HEK293 (cell line): Measurements from ENCODE around the gene GFOD1.

Experiments used
- CTCF ChIP-seq: fragments of 450-650 bp; formaldehyde crosslinking; IDR thresholded peaks from 2 replicates; pipeline ENCODE4 v1.5.1; 2016; ENCODE audit warnings: missing biosample characterization, missing genetic modification characterization
- ELK4 ChIP-seq: IDR thresholded peaks from 2 replicates; pipeline ENCODE4 v1.6.1; 2011; ENCODE audit warnings: mild to moderate bottlenecking, low read depth, low read length, borderline replicate concordance
- PATZ1 ChIP-seq: fragments of 450-650 bp; formaldehyde crosslinking; IDR thresholded peaks from 2 replicates; pipeline ENCODE4 v1.5.1; 2016; ENCODE audit warnings: missing biosample characterization, missing genetic modification characterization
- PRDM2 ChIP-seq: fragments of 450-650 bp; formaldehyde crosslinking; IDR thresholded peaks from 2 replicates; pipeline ENCODE4 v1.5.1; 2016; ENCODE audit warnings: missing biosample characterization, missing genetic modification characterization, borderline replicate concordance
- REPIN1 ChIP-seq: fragments of 450-650 bp; formaldehyde crosslinking; IDR thresholded peaks from 2 replicates; pipeline ENCODE4 v1.5.1; 2017; ENCODE audit warnings: missing biosample characterization, missing genetic modification characterization, low read depth
- SETDB1 ChIP-seq: IDR thresholded peaks from one replicate; pipeline ENCODE4 v1.6.1; 2017; ENCODE audit warnings: mild to moderate bottlenecking, low read length, moderate library complexity, mixed read lengths; ENCODE audit not compliant: insufficient read length
- SP2 ChIP-seq: fragments of 450-650 bp; formaldehyde crosslinking; IDR thresholded peaks from 2 replicates; pipeline ENCODE4 v1.5.1; 2016; ENCODE audit warnings: missing biosample characterization, missing genetic modification characterization
- ZNF623 ChIP-seq: fragments of 450-650 bp; formaldehyde crosslinking; IDR thresholded peaks from 2 replicates; pipeline ENCODE4 v1.5.1; 2016; ENCODE audit warnings: missing biosample characterization, missing genetic modification characterization
- ZNF677 ChIP-seq: fragments of 450-650 bp; IDR thresholded peaks from 2 replicates; pipeline ENCODE4 v1.5.0; 2018; ENCODE audit warnings: missing biosample characterization, mild to moderate bottlenecking, missing genetic modification characterization, moderate library complexity
- ZNF76 ChIP-seq: fragments of 450-650 bp; formaldehyde crosslinking; IDR thresholded peaks from 2 replicates; pipeline ENCODE4; 2016; ENCODE audit warnings: low read depth, missing biosample characterization, missing genetic modification characterization, borderline replicate concordance
- ZNF777 ChIP-seq: fragments of 450-650 bp; formaldehyde crosslinking; IDR thresholded peaks from 2 replicates; pipeline ENCODE4 v1.5.1; 2017; ENCODE audit warnings: missing biosample characterization, missing genetic modification characterization, borderline replicate concordance
- ZSCAN5A ChIP-seq: fragments of 450-650 bp; formaldehyde crosslinking; IDR thresholded peaks from 2 replicates; pipeline ENCODE4 v1.5.1; 2016; ENCODE audit warnings: missing biosample characterization, missing genetic modification characterization

- TF ChIP-seq ZSCAN5A (tag by site-specific recombination) = no peak
- TF ChIP-seq CTCF = no peak
- TF ChIP-seq ZNF677 (tag by site-specific recombination) = no peak
- no peak for TF ChIP-seq PRDM2
- no peak for TF ChIP-seq SETDB1
- no peak for TF ChIP-seq PATZ1
- no peak for TF ChIP-seq SP2 (tag by site-specific recombination)
- no peak for TF ChIP-seq ZNF76
- no peak for TF ChIP-seq ZNF623 (tag by site-specific recombination)
- TF ChIP-seq REPIN1 = no peak
- no peak for TF ChIP-seq ZNF777 (tag by site-specific recombination)
- TF ChIP-seq ELK4 = no peak
Measured at GRCh38 chr6:13328875-13329183, 158.6 kb downstream of the GFOD1 start.
